Activated T-cell treated with anti-CD3 and anti-CD28 coated beads, Interleukin-2, amount 50 U/mL, for 1 hour (primary cell): ENCODE results near the gene DMD.

Experiments used
- DNase-seq: peaks from one replicate; pipeline ENCODE4 v3.0.0-alpha.2; 2020

DMD gene

GRCh38 chrX:32185160-32185559 is 1026.2 kb downstream of the DMD start:
- DNase-seq = no peak

- no peak for DNase-seq
Measured at GRCh38 chrX:32183066-32183465, 1028.3 kb downstream of the DMD start.

- no peak for DNase-seq
Measured at GRCh38 chrX:32176510-32176909, 1034.8 kb downstream of the DMD start.

GRCh38 chrX:32170481-32170880 is 1040.9 kb downstream of the DMD start:
- no peak for DNase-seq

- DNase-seq = no peak
Measured at GRCh38 chrX:32155044-32155638, 1056.2 kb downstream of the DMD start.

- DNase-seq = no peak
Measured at GRCh38 chrX:32153585-32153984, 1057.8 kb downstream of the DMD start.

GRCh38 chrX:32150141-32150540 is 1061.2 kb downstream of the DMD start:
- no peak for DNase-seq

- no peak for DNase-seq
Measured at GRCh38 chrX:32141841-32142240, 1069.5 kb downstream of the DMD start.

- no peak for DNase-seq
Measured at GRCh38 chrX:32139476-32139875, 1071.9 kb downstream of the DMD start.

- no peak for DNase-seq
Measured at GRCh38 chrX:32137525-32137924, 1073.8 kb downstream of the DMD start.

- DNase-seq = no peak
Measured at GRCh38 chrX:32126997-32127396, 1084.4 kb downstream of the DMD start.

- DNase-seq = no peak
Measured at GRCh38 chrX:32118832-32119231, 1092.5 kb downstream of the DMD start.

GRCh38 chrX:32116047-32116446 is 1095.3 kb downstream of the DMD start:
- no peak for DNase-seq

- no peak for DNase-seq
Measured at GRCh38 chrX:32087663-32088062, 1123.7 kb downstream of the DMD start.

GRCh38 chrX:32084757-32085156 is 1126.6 kb downstream of the DMD start:
- no peak for DNase-seq

GRCh38 chrX:32048285-32048684 is 1163.1 kb downstream of the DMD start:
- no peak for DNase-seq

GRCh38 chrX:32045149-32045548 is 1166.2 kb downstream of the DMD start:
- no peak for DNase-seq

GRCh38 chrX:32041181-32041580 is 1170.2 kb downstream of the DMD start:
- no peak for DNase-seq

- DNase-seq = no peak
Measured at GRCh38 chrX:32026772-32027171, 1184.6 kb downstream of the DMD start.

GRCh38 chrX:32024072-32024471 is 1187.3 kb downstream of the DMD start:
- no peak for DNase-seq

GRCh38 chrX:32016195-32016594 is 1195.2 kb downstream of the DMD start:
- no peak for DNase-seq

GRCh38 chrX:32010948-32011347 is 1200.4 kb downstream of the DMD start:
- DNase-seq = no peak

- no peak for DNase-seq
Measured at GRCh38 chrX:32010212-32010611, 1201.1 kb downstream of the DMD start.

GRCh38 chrX:31993637-31994036 is 1217.7 kb downstream of the DMD start:
- DNase-seq = no peak

- no peak for DNase-seq
Measured at GRCh38 chrX:31988975-31989374, 1222.4 kb downstream of the DMD start.
